Brain microvascular endothelial cell (primary cell): Measurements from ENCODE around the gene MMP24OS.

ENCODE experiments used
- DNase-seq: peaks from one replicate; pipeline ENCODE4 v3.0.0-alpha.2; 2020
- H3K27ac ChIP-seq: fragments of 250-450 bp; sonication (Bioruptor Pico); 2 replicates; pipeline ENCODE4 v1.5.1; 2020; ENCODE audit warnings: mild to moderate bottlenecking, moderate library complexity
- H3K27me3 ChIP-seq: fragments of 250-450 bp; sonication (Bioruptor Pico); replicated peaks from 2 replicates; pipeline ENCODE4 v1.5.1; 2020; ENCODE audit warnings: mild to moderate bottlenecking
- H3K36me3 ChIP-seq: fragments of 250-450 bp; sonication (Bioruptor Pico); replicated peaks from 2 replicates; pipeline ENCODE4 v1.5.1; 2020; ENCODE audit warnings: mild to moderate bottlenecking
- H3K4me3 ChIP-seq: 2 replicates; pipeline ENCODE4 v1.5.1; 2011; ENCODE audit warnings: low read depth, mild to moderate bottlenecking, control low read depth, low read length, moderate library complexity
- CTCF ChIP-seq: IDR thresholded peaks from 2 replicates; pipeline ENCODE4 v1.5.1; 2011; ENCODE audit warnings: low read depth, mild to moderate bottlenecking, moderate library complexity, low read length, control low read depth, inconsistent platforms; ENCODE audit errors: missing control alignments
- in situ Hi-C: cut with HindIII; loops from 2 replicates; pipeline ENCODE4 v1.10.0; 2017; ENCODE audit warnings: low sequenced_read_pairs, low pct_ligation_motif_present

MMP24OS gene

GRCh38 chr20:35274172-35275092 is 3.5 kb downstream of the MMP24OS start:
- Histone ChIP-seq H3K27me3 (no peaks in the 10 kb centered on the region), H3K27ac (no peak overlapping the region), H3K4me3 (no peak overlapping the region), H3K36me3 (peaks cover 26% of the 10 kb centered on the region)
- DNase-seq: no peak
- no peak for TF ChIP-seq CTCF
- in situ Hi-C loops: no loop called here

- in situ Hi-C loops: no loop called here
- no peak for TF ChIP-seq CTCF
- H3K27ac ChIP-seq: no peak overlapping the region
- H3K4me3 ChIP-seq: no peak overlapping the region
- H3K27me3 ChIP-seq: no peaks in the 10 kb centered on the region
- H3K36me3 ChIP-seq: peaks cover 17% of the 10 kb centered on the region
- DNase-seq: no peak
These were observed 4.3 kb downstream of the MMP24OS start for GRCh38 chr20:35273449-35274171.

- H3K27ac ChIP-seq: no peak overlapping the region
- no peaks in the 10 kb centered on the region for H3K27me3 ChIP-seq
- in situ Hi-C loops: no loop called here
- DNase-seq: peak; percentile 34
- TF ChIP-seq CTCF: no peak
- H3K36me3 ChIP-seq: peaks cover 9% of the 10 kb centered on the region
- H3K4me3 ChIP-seq: no peak overlapping the region
These were observed 6.0 kb downstream of the MMP24OS start for GRCh38 chr20:35271904-35272303.

GRCh38 chr20:35271073-35271882 is 6.6 kb downstream of the MMP24OS start:
- no peak for DNase-seq
- Histone ChIP-seq H3K27ac (no peak overlapping the region), H3K36me3 (peaks cover 9% of the 10 kb centered on the region), H3K27me3 (no peaks in the 10 kb centered on the region), H3K4me3 (no peak overlapping the region)
- TF ChIP-seq CTCF: no peak
- in situ Hi-C loops: no loop called here

GRCh38 chr20:35270021-35270902 is 7.7 kb downstream of the MMP24OS start:
- in situ Hi-C loops: no loop called here
- Histone ChIP-seq H3K27ac (no peak overlapping the region), H3K4me3 (no peak overlapping the region), H3K27me3 (no peaks in the 10 kb centered on the region), H3K36me3 (peaks cover under 1% of the 10 kb centered on the region)
- no peak for DNase-seq
- TF ChIP-seq CTCF: no peak
